Colonic mucosa (tissue), 4 donors: ENCODE results near the gene HEPACAM2. TPM values are rescaled to one million over a fixed set of nuclear protein-coding genes. Genes with fewer than 3 reads are reported as not detected.

Experiments used
- DNase-seq: peaks from one replicate; pipeline ENCODE4 v3.0.0-alpha.2; 2020
- H3K27ac ChIP-seq: fragments of 200-600 bp; one replicate; pipeline ENCODE4 v1.8.0; 2021
- H3K27me3 ChIP-seq: fragments of 200-600 bp; one replicate; pipeline ENCODE4 v1.8.0; 2021
- H3K36me3 ChIP-seq: fragments of 200-600 bp; one replicate; pipeline ENCODE4 v1.8.0; 2021
- H3K4me1 ChIP-seq: fragments of 200-600 bp; one replicate; pipeline ENCODE4 v1.8.0; 2021; ENCODE audit warnings: mild to moderate bottlenecking
- H3K4me3 ChIP-seq: fragments of 200-600 bp; one replicate; pipeline ENCODE4 v1.8.0; 2021
- H3K9ac ChIP-seq, 2 donors: one replicate each; pipeline ENCODE4 v1.7.0; 2013; ENCODE audit warnings: control low read depth in 2 of 2, low read depth in 2 of 2, low read length in 2 of 2
- H3K9me3 ChIP-seq: fragments of 200-600 bp; one replicate; pipeline ENCODE4 v1.8.0; 2021
- intact Hi-C: fragments of 100-400 bp; cut with DNase I; formaldehyde crosslinking; loops from one replicate; pipeline ENCODE4 v1.14.1; 2022
- total RNA-seq, 2 donors: library from RNA; stranded (reverse); fragmentation: NEBNext Ultra II Directional in 1 of 2; extraction: Animal tissue kit (Norgen Biotek cat#: 25700) in 1 of 2; gene quantifications; one replicate each; pipeline ENCODE4 v1.2.1, GENCODE V29; 2021
- TF ChIP-seq, protein P1 (sequence below): fragments of 200-600 bp; IDR thresholded peaks from one replicate; pipeline ENCODE4 v1.8.0; 2022; ENCODE audit warnings: antibody characterized with exemption, mild to moderate bottlenecking
- donor health status: healthy.
- donor health status: DM: no; HTN: no; CAD: no.
- donor health status: DM: no; HTN: no; CAD: no.

The HEPACAM2 gene
- total RNA-seq, 2 donors from 2014 or later: 45.9 to 81.5 TPM

DNA sequence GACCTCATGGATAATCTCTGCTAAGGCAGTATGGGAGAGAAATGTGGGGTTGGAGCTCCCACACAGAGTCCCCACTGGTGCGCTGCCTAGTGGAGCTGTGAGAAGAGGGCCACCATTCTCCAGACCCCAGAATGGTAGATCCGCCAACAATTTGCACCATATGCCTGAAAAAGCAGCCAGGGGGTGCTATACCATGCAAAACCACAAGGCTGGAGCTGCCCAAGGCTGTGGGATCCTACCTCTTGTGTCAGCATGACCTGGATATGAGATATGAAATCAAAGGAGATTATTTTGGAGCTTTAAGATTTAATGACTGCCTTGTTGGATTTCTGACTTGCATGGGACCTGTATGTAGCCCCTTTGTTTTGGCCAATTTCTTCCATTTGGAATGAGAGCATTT, 51.0 kb downstream of the HEPACAM2 start:
- Histone ChIP-seq H3K4me3 (no peak overlapping the region), H3K9ac (no peak overlapping the region), H3K9me3 (no peaks in the 10 kb centered on the region), H3K27me3 (no peaks in the 10 kb centered on the region), H3K36me3 (no peaks in the 10 kb centered on the region), H3K27ac (no peak overlapping the region), H3K4me1 (no peaks in the 10 kb centered on the region)
- TF ChIP-seq, protein P1, sequence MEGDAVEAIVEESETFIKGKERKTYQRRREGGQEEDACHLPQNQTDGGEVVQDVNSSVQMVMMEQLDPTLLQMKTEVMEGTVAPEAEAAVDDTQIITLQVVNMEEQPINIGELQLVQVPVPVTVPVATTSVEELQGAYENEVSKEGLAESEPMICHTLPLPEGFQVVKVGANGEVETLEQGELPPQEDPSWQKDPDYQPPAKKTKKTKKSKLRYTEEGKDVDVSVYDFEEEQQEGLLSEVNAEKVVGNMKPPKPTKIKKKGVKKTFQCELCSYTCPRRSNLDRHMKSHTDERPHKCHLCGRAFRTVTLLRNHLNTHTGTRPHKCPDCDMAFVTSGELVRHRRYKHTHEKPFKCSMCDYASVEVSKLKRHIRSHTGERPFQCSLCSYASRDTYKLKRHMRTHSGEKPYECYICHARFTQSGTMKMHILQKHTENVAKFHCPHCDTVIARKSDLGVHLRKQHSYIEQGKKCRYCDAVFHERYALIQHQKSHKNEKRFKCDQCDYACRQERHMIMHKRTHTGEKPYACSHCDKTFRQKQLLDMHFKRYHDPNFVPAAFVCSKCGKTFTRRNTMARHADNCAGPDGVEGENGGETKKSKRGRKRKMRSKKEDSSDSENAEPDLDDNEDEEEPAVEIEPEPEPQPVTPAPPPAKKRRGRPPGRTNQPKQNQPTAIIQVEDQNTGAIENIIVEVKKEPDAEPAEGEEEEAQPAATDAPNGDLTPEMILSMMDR: no peak
- intact Hi-C loops: loop anchor here (5.0 kb wide), 1 partner anchor 52 kb away; the partner anchor contains the start of gene HEPACAM2
- DNase-seq: no peak

DNA sequence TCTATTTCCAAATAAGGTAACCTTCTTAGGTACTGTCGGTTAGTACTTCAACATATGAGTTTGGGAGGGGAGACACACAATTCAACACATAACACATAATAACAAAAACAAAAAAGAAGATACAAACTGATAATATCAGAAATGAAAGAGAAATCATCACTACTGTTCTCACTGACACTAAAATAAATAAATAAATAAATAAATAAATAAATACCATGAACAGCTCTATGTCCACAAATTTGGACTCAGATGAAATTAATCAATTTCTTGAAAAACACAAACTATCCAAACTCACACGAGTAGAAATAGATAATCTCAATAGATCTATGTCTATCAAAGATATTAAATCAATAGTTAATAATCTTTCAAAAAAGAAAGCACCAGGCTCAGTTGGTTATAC, 53.6 kb downstream of the HEPACAM2 start:
- Histone ChIP-seq H3K9me3 (no peaks in the 10 kb centered on the region), H3K36me3 (no peaks in the 10 kb centered on the region), H3K27ac (no peak overlapping the region), H3K4me3 (no peak overlapping the region), H3K27me3 (no peaks in the 10 kb centered on the region), H3K4me1 (no peaks in the 10 kb centered on the region), H3K9ac (no peak overlapping the region)
- TF ChIP-seq, protein P1: no peak
- intact Hi-C loops: no loop called here
- no peak for DNase-seq

- TF ChIP-seq, protein P1: no peak
- Histone ChIP-seq H3K9me3 (no peaks in the 10 kb centered on the region), H3K36me3 (no peaks in the 10 kb centered on the region), H3K9ac (no peak overlapping the region), H3K27ac (no peak overlapping the region), H3K4me3 (no peak overlapping the region), H3K27me3 (no peaks in the 10 kb centered on the region), H3K4me1 (no peaks in the 10 kb centered on the region)
- intact Hi-C loops: no loop called here
- no peak for DNase-seq
Observed at GRCh38 chr7:93171606-93172226, 54.6 kb downstream of the HEPACAM2 start.

GRCh38 chr7:93165447-93165846, 60.8 kb downstream of the HEPACAM2 start:
- H3K36me3 ChIP-seq: no peaks in the 10 kb centered on the region
- no peaks in the 10 kb centered on the region for H3K27me3 ChIP-seq
- intact Hi-C loops: no loop called here
- H3K27ac ChIP-seq: no peak overlapping the region
- TF ChIP-seq, protein P1: no peak
- no peak for DNase-seq
- no peak overlapping the region for H3K9ac ChIP-seq
- no peak overlapping the region for H3K4me3 ChIP-seq
- no peaks in the 10 kb centered on the region for H3K4me1 ChIP-seq
- H3K9me3 ChIP-seq: no peaks in the 10 kb centered on the region

- Histone ChIP-seq H3K27me3 (no peaks in the 10 kb centered on the region), H3K4me1 (no peaks in the 10 kb centered on the region), H3K9ac (no peak overlapping the region), H3K9me3 (no peaks in the 10 kb centered on the region), H3K4me3 (no peak overlapping the region), H3K36me3 (no peaks in the 10 kb centered on the region), H3K27ac (no peak overlapping the region)
- DNase-seq: no peak
- intact Hi-C loops: no loop called here
- TF ChIP-seq, protein P1: no peak
Observed at GRCh38 chr7:93164766-93165165, 61.5 kb downstream of the HEPACAM2 start.
